Colonic mucosa (tissue), 4 donors: ENCODE measurements around the gene USP32. TPM values are rescaled to one million over a fixed set of nuclear protein-coding genes. Genes with fewer than 3 reads are reported as not detected.
"Not testable (repeated sequence)": the region's sequence is repeated elsewhere in the genome, so short reads cannot be mapped to it uniquely, and the experiment has no call there.

Experiments
- DNase-seq: peaks from one replicate; pipeline ENCODE4 v3.0.0-alpha.2; 2020
- H3K27ac ChIP-seq: fragments of 200-600 bp; one replicate; pipeline ENCODE4 v1.8.0; 2021
- H3K27me3 ChIP-seq: fragments of 200-600 bp; one replicate; pipeline ENCODE4 v1.8.0; 2021
- H3K36me3 ChIP-seq: fragments of 200-600 bp; one replicate; pipeline ENCODE4 v1.8.0; 2021
- H3K4me1 ChIP-seq: fragments of 200-600 bp; one replicate; pipeline ENCODE4 v1.8.0; 2021; ENCODE audit warnings: mild to moderate bottlenecking
- H3K4me3 ChIP-seq: fragments of 200-600 bp; one replicate; pipeline ENCODE4 v1.8.0; 2021
- H3K9ac ChIP-seq, 2 donors: one replicate each; pipeline ENCODE4 v1.7.0; 2013; ENCODE audit warnings: control low read depth in 2 of 2, low read depth in 2 of 2, low read length in 2 of 2
- H3K9me3 ChIP-seq: fragments of 200-600 bp; one replicate; pipeline ENCODE4 v1.8.0; 2021
- intact Hi-C: fragments of 100-400 bp; cut with DNase I; formaldehyde crosslinking; loops from one replicate; pipeline ENCODE4 v1.14.1; 2022
- total RNA-seq, 2 donors: library from RNA; stranded (reverse); fragmentation: NEBNext Ultra II Directional in 1 of 2; extraction: Animal tissue kit (Norgen Biotek cat#: 25700) in 1 of 2; gene quantifications; one replicate each; pipeline ENCODE4 v1.2.1, GENCODE V29; 2021
- TF ChIP-seq, protein P1 (sequence below): fragments of 200-600 bp; IDR thresholded peaks from one replicate; pipeline ENCODE4 v1.8.0; 2022; ENCODE audit warnings: antibody characterized with exemption, mild to moderate bottlenecking
- donor health status: healthy.
- donor health status: DM: no; HTN: no; CAD: no.
- donor health status: DM: no; HTN: no; CAD: no.

USP32 gene
- total RNA-seq, 2 donors from 2014 or later = 28.9 to 52.1 TPM

DNA sequence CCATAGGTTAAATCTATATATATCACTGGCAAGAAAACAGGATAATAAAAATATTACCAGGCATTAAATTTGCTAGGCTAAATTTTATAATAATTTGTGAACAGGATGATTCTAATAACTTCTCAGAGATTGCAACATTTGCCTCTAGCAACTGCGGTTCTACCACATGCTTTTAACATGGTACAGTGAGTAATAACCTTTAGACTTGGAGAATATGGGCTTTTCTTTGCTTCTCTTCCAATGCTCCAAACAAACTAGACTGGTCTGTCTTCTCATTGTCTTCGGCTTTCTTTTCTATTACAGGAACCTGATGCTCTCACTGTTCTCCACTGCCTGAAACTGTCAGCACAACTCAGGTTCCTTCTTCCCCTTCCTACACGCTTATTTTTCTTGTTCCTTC lies 161.6 kb downstream of the USP32 start:
- Histone ChIP-seq H3K27me3 (no peaks in the 10 kb centered on the region), H3K36me3 (no peaks in the 10 kb centered on the region), H3K9me3 (no peaks in the 10 kb centered on the region), H3K4me1 (no peaks in the 10 kb centered on the region), H3K4me3 (no peak overlapping the region), H3K9ac (no peak overlapping the region), H3K27ac (no peak overlapping the region)
- DNase-seq = no peak
- TF ChIP-seq, protein P1, sequence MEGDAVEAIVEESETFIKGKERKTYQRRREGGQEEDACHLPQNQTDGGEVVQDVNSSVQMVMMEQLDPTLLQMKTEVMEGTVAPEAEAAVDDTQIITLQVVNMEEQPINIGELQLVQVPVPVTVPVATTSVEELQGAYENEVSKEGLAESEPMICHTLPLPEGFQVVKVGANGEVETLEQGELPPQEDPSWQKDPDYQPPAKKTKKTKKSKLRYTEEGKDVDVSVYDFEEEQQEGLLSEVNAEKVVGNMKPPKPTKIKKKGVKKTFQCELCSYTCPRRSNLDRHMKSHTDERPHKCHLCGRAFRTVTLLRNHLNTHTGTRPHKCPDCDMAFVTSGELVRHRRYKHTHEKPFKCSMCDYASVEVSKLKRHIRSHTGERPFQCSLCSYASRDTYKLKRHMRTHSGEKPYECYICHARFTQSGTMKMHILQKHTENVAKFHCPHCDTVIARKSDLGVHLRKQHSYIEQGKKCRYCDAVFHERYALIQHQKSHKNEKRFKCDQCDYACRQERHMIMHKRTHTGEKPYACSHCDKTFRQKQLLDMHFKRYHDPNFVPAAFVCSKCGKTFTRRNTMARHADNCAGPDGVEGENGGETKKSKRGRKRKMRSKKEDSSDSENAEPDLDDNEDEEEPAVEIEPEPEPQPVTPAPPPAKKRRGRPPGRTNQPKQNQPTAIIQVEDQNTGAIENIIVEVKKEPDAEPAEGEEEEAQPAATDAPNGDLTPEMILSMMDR = no peak
- intact Hi-C loops = loop anchor here (5.0 kb wide), 1 partner anchor 202 kb away; no protein-coding TSS in a partner anchor

DNA sequence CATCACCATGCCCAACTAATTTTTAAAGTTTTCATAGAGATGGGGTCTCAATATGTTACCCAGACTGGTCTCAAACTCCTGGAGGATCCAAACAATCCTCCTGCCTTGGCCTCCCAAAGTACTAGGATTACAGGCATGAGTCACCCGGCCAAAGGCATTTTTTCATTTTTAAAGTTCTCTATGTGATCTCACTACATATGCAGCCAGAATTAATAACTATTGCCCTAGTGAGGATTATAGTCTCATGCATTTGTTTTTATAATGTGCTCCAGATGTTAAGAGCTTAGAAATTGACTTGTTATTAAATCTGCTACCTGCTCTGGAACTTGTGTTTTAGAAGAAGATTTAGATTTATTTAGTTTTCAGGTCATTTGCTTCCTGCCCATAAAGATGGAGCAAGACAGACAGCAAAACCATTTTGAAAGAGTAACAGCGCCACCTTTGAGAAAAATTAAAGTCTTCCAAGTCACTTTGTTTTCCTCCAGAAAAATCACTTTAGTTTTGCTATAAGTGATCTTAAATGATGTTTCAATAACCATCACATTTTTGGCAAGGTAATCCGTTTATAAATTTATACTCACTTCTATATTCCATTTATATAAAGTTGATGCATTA lies 162.6 kb downstream of the USP32 start:
- intact Hi-C loops = no loop called here
- Histone ChIP-seq H3K27me3 (no peaks in the 10 kb centered on the region), H3K4me3 (no peak overlapping the region), H3K9me3 (no peaks in the 10 kb centered on the region), H3K4me1 (no peaks in the 10 kb centered on the region), H3K27ac (no peak overlapping the region), H3K36me3 (no peaks in the 10 kb centered on the region), H3K9ac (no peak overlapping the region)
- no peak for DNase-seq
- TF ChIP-seq, protein P1 = no peak

DNA sequence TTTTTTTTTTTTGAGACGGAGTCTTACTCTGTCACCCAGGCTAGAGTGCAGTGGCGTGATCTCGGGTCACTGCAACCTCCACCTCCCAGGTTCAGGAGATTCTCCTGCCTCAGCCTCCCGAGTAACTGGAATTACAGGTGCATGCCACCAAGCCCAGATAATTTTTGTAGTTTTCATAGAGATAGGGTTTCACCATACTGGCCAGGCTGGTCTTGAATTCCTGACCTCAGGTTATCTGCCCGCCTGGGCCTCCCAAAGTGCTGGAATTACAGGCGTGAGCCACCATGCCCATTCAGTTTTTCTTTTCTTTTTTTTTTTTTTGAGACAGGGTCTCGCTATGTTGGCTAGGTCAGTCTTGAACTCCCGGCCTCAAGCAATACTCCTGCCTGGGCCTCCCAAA lies 164.7 kb downstream of the USP32 start:
- H3K36me3 ChIP-seq, H3K4me1 ChIP-seq, H3K9ac ChIP-seq, H3K4me3 ChIP-seq, DNase-seq, H3K9me3 ChIP-seq, H3K27me3 ChIP-seq, H3K27ac ChIP-seq, intact Hi-C loops: not testable (repeated sequence)

DNA sequence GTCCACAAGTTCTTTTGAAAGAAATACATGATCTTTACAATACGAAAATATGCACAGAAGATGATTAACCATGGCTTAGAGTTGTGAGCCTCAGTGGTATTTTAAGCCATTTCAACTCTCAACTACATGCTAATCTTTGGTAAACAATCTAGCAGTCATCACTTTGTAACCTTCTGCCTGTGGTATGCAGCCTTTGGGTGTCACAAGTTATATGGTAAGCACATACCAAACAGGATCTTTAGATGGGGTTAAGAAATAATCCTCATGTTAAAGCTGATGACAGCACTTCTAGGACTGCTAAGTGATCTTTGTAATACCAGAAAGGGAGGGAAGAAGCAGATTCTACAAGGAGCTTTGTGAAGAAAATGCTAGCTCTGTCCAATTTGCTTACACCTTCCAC lies 167.9 kb downstream of the USP32 start:
- no peak overlapping the region for H3K27ac ChIP-seq
- no peaks in the 10 kb centered on the region for H3K36me3 ChIP-seq
- H3K9ac ChIP-seq = no peak overlapping the region
- no peak overlapping the region for H3K4me3 ChIP-seq
- TF ChIP-seq, protein P1 = no peak
- no peaks in the 10 kb centered on the region for H3K9me3 ChIP-seq
- H3K27me3 ChIP-seq = no peaks in the 10 kb centered on the region
- intact Hi-C loops = no loop called here
- no peaks in the 10 kb centered on the region for H3K4me1 ChIP-seq
- no peak for DNase-seq

DNA sequence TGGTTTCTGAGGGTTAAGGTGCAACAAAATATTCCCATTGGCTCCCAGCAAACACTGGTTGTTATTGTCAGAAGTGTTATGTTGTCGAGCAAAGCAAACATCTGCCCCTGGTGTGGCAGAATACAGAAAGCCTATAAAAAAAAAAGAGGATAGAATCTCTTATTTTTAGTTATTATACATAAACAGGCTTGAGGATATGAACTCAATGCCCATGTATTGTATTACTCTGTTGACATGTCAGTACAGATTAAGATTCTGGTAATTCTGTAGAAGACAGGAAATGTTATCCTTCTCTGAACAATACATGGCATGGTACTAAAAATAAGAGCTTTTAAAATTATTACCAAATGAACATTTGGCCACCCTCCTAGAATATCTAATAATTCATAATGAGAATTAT lies 168.5 kb downstream of the USP32 start:
- TF ChIP-seq, protein P1 = no peak
- Histone ChIP-seq H3K9ac (no peak overlapping the region), H3K4me3 (no peak overlapping the region), H3K27ac (no peak overlapping the region), H3K27me3 (no peaks in the 10 kb centered on the region), H3K36me3 (no peaks in the 10 kb centered on the region), H3K4me1 (no peaks in the 10 kb centered on the region), H3K9me3 (no peaks in the 10 kb centered on the region)
- DNase-seq = no peak
- intact Hi-C loops = no loop called here

DNA sequence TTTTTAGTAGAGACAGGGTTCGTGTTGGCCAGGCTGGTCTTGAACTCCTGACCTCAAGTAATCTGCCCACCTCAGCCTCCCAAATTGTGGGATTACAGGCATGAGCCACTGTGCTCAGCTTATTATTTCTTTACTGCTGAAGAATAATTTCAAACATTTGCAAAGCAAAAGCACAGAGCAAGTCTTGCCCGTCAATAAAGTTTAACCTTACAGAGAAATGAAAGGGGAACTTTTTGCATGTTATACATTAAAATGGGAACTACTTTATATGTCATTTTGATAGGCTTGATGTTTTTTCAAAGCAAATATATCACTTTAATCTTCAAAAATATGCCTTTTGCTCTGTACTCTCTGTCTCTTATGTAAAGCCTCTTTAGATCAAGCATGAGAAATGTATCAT lies 173.2 kb downstream of the USP32 start:
- H3K27ac ChIP-seq, H3K9ac ChIP-seq, DNase-seq, H3K4me3 ChIP-seq, H3K36me3 ChIP-seq, H3K9me3 ChIP-seq, H3K27me3 ChIP-seq, intact Hi-C loops, H3K4me1 ChIP-seq: not testable (repeated sequence)

DNA sequence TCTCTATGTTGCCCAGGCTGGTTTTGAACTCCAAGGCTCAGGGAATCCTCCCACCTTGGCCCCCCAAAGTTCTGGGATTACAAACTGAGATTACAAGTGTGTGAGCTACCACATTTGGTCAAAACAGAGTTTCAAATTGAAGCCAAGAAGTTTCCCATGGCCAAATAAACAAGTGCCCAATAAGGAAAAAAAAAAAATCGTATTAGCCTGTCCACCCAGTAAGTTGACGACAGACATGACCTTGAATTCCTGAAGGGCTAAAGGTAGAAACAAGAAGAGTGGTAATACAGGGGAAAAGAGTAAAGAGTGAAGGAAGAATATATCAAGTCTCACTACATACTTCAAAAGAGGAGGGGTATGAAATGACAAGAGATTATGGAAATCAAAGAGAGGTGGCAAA lies 176.0 kb downstream of the USP32 start:
- H3K4me1 ChIP-seq, H3K4me3 ChIP-seq, H3K9me3 ChIP-seq, H3K9ac ChIP-seq, H3K27ac ChIP-seq, DNase-seq, H3K36me3 ChIP-seq, H3K27me3 ChIP-seq, intact Hi-C loops: not testable (repeated sequence)

DNA sequence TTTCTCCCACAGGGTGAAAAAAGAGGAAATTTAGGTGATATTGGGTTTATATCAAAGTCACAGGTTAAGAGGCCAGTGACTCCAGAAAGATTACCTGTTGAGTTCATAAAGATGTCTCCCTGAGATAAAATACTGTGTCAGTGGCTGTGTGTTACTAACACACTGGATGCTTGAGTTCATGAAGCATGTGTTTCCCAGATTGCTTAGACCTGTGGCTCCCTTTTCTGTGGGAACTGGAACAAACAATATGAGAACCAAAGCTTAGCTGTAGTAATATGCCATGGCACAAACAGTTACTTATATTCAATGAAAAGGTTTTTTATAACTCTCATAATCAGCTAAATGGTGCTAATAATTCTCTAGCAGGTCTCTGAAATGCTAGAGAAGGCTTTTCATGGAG lies 180.7 kb downstream of the USP32 start:
- H3K9ac ChIP-seq, intact Hi-C loops, H3K27ac ChIP-seq, H3K4me1 ChIP-seq, H3K4me3 ChIP-seq, H3K36me3 ChIP-seq, H3K9me3 ChIP-seq, DNase-seq, H3K27me3 ChIP-seq: not testable (repeated sequence)

DNA sequence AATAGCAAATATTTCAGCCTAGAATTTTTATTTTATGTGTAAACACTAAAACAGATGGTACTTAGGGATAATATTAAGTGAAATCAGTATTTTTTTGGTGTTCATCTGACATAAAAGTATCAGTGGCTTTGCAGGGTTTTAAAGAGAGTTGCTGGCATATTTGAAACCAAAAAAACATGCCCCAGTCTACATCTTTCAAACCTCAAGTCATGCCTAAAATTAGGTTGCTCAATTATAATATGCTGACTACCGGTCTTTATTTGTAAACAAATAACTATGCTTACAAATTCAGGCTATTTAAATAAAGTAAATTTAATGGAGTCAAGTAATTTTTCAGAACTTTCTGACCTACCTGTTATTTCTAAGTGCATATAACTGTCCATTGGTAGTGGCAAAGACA lies 183.6 kb downstream of the USP32 start:
- H3K9me3 ChIP-seq, H3K36me3 ChIP-seq, H3K27me3 ChIP-seq, H3K9ac ChIP-seq, H3K4me1 ChIP-seq, intact Hi-C loops, H3K27ac ChIP-seq, DNase-seq, H3K4me3 ChIP-seq: not testable (repeated sequence)

DNA sequence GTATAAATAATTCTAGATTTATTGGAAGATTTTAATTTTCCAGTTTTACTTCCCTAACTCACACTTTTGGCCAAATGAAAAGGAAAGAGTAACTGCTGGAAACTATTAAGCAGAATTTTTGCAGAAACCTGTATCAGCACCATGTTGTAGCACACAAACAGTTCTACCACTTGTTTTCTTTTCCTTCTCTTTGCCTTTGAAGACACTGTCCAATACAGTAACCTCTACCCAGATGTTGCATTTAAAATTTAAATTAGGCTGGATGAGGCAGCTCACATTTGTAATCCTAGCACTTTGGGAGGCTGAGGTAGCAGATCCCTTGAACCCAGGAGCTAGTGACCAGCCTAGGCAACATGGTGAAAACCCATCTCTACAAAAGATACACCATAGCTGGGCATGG lies 186.2 kb downstream of the USP32 start:
- H3K36me3 ChIP-seq, H3K27ac ChIP-seq, intact Hi-C loops, DNase-seq, H3K9ac ChIP-seq, H3K4me3 ChIP-seq, H3K9me3 ChIP-seq, H3K4me1 ChIP-seq, H3K27me3 ChIP-seq: not testable (repeated sequence)
